Measurements from ENCODE around the gene EHD1.
A peak's percentile ranks its signal among the peaks of the same experiment; 100 is the strongest.

Gene EHD1

DNA sequence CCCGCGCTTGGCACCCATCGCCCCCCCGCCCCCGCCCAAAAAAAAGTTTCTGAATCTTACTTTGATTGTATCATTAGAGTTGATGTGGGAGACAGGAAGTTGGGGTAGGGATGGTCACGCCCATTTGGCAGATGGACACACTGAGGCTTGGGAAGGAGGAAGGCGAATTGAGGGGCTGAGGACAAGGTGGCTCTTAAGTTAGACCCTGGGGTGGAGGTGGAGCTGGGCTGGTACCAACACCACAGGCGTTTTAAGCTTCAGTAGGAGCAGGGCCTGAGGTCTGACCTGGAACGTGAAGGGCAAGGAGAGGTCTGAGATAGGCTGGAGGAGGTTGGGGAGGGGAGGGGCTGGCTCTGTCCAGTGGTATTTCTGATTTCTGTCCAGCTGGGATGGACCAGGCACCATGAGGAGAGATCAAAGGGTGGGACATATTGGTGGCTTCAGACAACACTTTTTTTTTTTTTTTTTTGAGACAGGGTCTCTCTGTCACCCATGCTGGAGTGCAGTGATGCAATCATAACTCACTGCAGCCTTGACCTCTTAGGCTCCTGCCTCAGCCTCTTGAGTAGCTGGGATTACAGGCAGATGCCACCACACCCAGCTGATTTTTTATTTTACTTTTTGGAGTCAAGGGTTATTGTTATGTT, 33.2 kb downstream of the EHD1 start:
- Histone ChIP-seq H3K27ac (ENCODE audit: insufficient read depth, low read length, poor library complexity, severe bottlenecking) (peak overlapping the region; percentile 20), H3K9me3 (ENCODE audit: control insufficient read depth, low read length) (no peaks in the 10 kb centered on the region), H3K27me3 (replicated peaks; ENCODE audit: control insufficient read depth, insufficient read depth, low read length, poor library complexity, severe bottlenecking) (no peaks in the 10 kb centered on the region), H3K36me3 (ENCODE audit: control insufficient read depth, insufficient read depth, low read length) (no peaks in the 10 kb centered on the region), H3K4me1 (ENCODE audit: control insufficient read depth, insufficient read depth, low read length, poor library complexity, severe bottlenecking) (peaks cover 27% of the 10 kb centered on the region), H3K4me3 (ENCODE audit: insufficient read depth, low read depth, low read length, poor library complexity, severe bottlenecking) (peak overlapping the region; percentile 42)
- DNase-seq = no peak

DNA sequence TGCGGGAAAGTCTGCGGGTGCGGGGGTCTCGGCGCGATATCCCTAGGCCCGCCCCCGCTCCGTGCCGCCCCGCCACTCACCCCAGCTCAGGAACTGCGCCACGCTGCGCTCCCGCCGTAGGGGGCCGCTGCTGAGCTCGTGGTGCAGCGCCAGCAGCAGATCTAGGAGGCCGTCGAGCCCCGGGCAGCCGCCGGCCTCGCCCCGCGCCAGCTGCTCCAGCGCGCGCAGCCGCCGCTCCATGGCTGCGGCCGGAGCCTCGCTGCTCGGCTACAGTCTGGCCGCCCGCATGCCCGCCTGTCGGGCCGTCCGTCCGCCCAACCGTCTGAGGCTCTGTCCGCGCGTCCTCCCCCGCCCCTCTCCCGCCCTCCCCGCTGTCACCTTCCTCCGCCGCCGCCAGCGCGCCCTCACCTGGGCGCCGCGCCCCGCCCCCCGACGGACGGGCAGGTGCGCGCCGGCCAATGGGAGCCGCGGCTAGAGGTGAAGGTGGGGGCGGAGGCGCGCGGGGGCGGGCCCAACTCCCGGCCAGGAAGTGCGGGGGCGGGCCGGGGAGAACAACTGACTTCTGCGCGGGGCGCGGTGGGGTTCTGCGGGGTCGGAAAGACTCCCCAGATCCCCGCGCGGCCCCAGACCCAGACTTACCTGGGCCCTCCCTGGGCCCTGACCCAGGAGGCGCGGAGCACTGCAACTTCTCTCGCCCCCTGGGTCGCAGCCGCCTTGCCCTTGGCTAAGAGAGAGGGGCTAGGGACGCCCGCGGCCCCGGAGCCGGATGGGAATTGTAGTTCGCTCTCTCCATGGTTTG, 33.9 kb downstream of the EHD1 start, which contains the start of gene CDC42BPG:
TSS of gene CDC42BPG (minus strand) at position 324 of the 799 bp plus-strand sequence. CDS start at position 240, 84 bp downstream.
- DNase-seq = peak; percentile 60 to 69 (median 64)
- peaks cover 21% of the 10 kb centered on the region for H3K4me1 ChIP-seq (ENCODE audit: control insufficient read depth, insufficient read depth, low read length, poor library complexity, severe bottlenecking)
- no peaks in the 10 kb centered on the region for H3K27me3 ChIP-seq (replicated peaks; ENCODE audit: control insufficient read depth, insufficient read depth, low read length, poor library complexity, severe bottlenecking)
- peak within 1 kb of the TSS; percentile 20 for H3K27ac ChIP-seq (ENCODE audit: insufficient read depth, low read length, poor library complexity, severe bottlenecking)
- H3K9me3 ChIP-seq (ENCODE audit: control insufficient read depth, low read length) = no peaks in the 10 kb centered on the region
- H3K4me3 ChIP-seq (ENCODE audit: insufficient read depth, low read depth, low read length, poor library complexity, severe bottlenecking) = peak within 1 kb of the TSS; percentile 42
- no peaks in the 10 kb centered on the region for H3K36me3 ChIP-seq (ENCODE audit: control insufficient read depth, insufficient read depth, low read length)

DNA sequence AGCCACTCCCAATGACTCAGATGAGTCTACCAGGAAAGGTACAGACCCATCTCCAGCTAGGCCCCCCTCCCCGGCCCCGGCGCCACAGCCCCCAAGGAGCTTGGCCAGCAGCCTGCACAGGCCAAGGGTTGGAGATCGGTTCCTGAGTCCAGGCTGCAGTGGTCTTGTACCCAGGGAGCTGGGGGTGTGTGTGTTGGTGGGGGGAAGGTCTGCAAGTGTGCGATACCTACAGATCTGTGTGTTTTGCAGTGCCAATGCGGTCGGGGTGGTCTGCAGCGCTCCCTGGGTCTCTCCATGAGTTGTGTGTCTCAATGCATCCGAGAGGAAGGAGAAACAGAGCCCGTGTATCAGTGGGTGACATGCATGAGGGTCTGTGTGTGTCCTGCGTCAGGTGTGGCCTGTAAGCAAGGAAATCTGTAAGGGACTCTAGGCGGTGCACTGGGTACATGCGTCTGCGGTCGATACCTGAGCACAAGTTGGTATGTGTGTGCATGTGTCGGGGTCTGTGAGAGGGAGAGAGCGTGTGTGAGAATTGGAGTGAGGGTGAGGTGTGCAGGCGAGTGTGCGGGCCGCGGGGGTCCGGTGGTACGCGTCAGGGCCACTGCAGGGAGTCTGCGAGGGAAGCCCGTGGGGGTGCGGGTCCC, 34.6 kb downstream of the EHD1 start:
- H3K36me3 ChIP-seq (ENCODE audit: control insufficient read depth, insufficient read depth, low read length) = peaks cover 3% of the 10 kb centered on the region
- peaks cover 16% of the 10 kb centered on the region for H3K4me1 ChIP-seq (ENCODE audit: control insufficient read depth, insufficient read depth, low read length, poor library complexity, severe bottlenecking)
- peak overlapping the region; percentile 41 for H3K4me3 ChIP-seq (ENCODE audit: insufficient read depth, low read depth, low read length, poor library complexity, severe bottlenecking)
- H3K27ac ChIP-seq (ENCODE audit: insufficient read depth, low read length, poor library complexity, severe bottlenecking) = no peak overlapping the region
- no peaks in the 10 kb centered on the region for H3K9me3 ChIP-seq (ENCODE audit: control insufficient read depth, low read length)
- no peaks in the 10 kb centered on the region for H3K27me3 ChIP-seq (replicated peaks; ENCODE audit: control insufficient read depth, insufficient read depth, low read length, poor library complexity, severe bottlenecking)
- DNase-seq = no peak

DNA sequence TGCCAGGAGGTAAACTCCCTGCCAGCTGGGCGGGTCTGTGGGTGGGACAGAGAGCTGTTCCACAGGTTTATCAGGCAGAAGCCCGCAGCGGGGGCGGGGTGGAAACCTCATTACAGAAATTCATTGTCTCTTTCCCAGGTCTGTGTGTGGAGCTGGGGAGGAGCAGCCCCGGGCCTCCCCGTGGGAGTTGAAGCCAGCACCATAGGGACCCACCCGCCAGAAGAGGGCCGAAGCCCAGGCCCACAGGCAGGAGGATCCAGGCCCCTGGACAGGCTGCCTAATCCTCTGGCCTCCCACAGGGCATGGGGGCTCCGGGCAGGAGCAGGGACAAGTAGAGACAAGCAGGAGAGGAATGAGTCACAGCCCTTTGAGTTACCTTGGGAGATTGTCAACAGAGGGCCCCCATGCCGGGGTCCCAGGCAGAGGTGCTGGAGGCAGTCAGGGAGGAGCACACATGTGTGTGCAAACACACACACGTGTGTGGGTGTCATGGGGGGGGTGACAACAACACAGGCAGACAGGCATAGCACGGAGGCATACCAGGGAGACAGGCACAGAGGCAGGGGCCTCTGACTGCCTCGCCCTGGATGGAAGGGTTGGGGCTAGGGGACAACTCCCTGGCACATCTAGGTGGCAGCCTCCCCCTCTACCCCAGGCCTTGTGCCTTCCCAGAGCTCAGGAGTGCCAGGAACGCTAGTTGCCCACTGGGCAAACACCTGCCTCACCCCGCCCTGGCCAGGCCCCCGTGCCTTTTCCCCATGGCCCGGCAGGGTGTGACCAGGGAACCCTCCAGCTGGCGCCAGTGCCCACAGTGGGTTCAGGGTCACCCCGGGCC, 35.4 kb downstream of the EHD1 start:
- Histone ChIP-seq H3K36me3 (ENCODE audit: control insufficient read depth, insufficient read depth, low read length) (peaks cover 6% of the 10 kb centered on the region), H3K4me1 (ENCODE audit: control insufficient read depth, insufficient read depth, low read length, poor library complexity, severe bottlenecking) (peaks cover 9% of the 10 kb centered on the region), H3K27ac (ENCODE audit: insufficient read depth, low read length, poor library complexity, severe bottlenecking) (no peak overlapping the region), H3K27me3 (replicated peaks; ENCODE audit: control insufficient read depth, insufficient read depth, low read length, poor library complexity, severe bottlenecking) (no peaks in the 10 kb centered on the region), H3K4me3 (ENCODE audit: insufficient read depth, low read depth, low read length, poor library complexity, severe bottlenecking) (no peak overlapping the region), H3K9me3 (ENCODE audit: control insufficient read depth, low read length) (no peaks in the 10 kb centered on the region)
- no peak for DNase-seq

DNA sequence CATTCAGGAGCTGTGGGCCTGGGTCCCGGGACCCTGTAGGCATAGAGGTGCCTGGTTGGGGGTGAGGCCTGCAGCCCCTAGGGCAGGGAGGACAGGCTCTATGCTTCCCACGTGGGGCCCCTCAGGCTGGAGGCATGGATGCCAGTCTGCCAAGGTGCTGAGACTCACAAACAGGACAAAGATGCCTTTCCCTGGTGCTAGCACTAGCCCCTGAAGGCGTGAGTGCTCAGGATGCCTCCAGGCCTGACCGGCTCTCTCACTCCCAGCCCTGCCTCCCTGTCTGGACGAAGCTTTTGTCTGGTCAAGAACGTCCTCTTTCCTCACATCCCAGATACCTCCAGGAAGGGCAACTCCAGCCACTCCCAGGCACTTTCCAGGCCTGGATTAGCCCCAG, 36.1 kb downstream of the EHD1 start:
- no peaks in the 10 kb centered on the region for H3K27me3 ChIP-seq (replicated peaks; ENCODE audit: control insufficient read depth, insufficient read depth, low read length, poor library complexity, severe bottlenecking)
- DNase-seq = no peak
- H3K9me3 ChIP-seq (ENCODE audit: control insufficient read depth, low read length) = no peaks in the 10 kb centered on the region
- H3K36me3 ChIP-seq (ENCODE audit: control insufficient read depth, insufficient read depth, low read length) = peaks cover 6% of the 10 kb centered on the region
- H3K4me1 ChIP-seq (ENCODE audit: control insufficient read depth, insufficient read depth, low read length, poor library complexity, severe bottlenecking) = peaks cover 5% of the 10 kb centered on the region
- H3K4me3 ChIP-seq (ENCODE audit: insufficient read depth, low read depth, low read length, poor library complexity, severe bottlenecking) = no peak overlapping the region
- no peak overlapping the region for H3K27ac ChIP-seq (ENCODE audit: insufficient read depth, low read length, poor library complexity, severe bottlenecking)

DNA sequence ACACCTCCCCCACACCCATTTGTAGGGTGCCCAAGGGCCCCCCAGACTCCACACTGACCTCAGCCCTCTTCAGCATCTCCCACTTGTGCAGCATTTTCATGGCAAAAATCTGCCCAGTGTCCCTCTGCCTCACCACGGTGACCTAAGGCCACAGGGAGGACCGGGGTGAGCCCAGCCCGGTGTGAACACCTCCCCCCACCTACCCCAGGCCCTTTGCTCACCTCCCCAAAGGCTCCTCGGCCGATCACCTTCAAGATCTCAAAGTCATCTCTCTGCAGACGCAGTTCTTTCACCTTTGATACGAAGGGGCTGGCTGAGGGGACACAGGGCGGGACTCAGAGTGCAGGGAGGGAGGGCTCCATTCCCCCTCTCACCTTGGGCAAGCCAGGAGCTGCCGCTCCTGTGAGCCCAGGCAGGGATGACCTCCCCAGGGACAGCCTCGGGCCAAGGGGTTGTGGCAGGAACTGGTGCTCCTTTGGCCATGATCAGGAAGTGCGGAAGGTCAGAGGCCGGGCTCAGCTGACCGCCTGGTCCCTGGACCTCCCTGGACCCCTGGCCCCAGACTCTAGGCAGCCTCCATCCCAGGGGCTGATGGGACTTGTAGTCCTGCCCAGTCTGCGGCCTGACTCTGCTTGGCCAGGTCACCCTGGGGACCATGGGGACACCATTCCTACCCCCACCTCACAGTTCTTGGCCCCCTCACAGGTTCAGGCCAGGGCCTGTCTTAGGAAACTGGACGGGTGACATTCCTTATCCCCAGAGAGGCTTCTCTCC, 36.6 kb downstream of the EHD1 start:
- Histone ChIP-seq H3K9me3 (ENCODE audit: control insufficient read depth, low read length) (no peaks in the 10 kb centered on the region), H3K36me3 (ENCODE audit: control insufficient read depth, insufficient read depth, low read length) (peaks cover 6% of the 10 kb centered on the region), H3K4me1 (ENCODE audit: control insufficient read depth, insufficient read depth, low read length, poor library complexity, severe bottlenecking) (peaks cover 2% of the 10 kb centered on the region), H3K27me3 (replicated peaks; ENCODE audit: control insufficient read depth, insufficient read depth, low read length, poor library complexity, severe bottlenecking) (no peaks in the 10 kb centered on the region), H3K4me3 (ENCODE audit: insufficient read depth, low read depth, low read length, poor library complexity, severe bottlenecking) (no peak overlapping the region), H3K27ac (ENCODE audit: insufficient read depth, low read length, poor library complexity, severe bottlenecking) (no peak overlapping the region)
- no peak for DNase-seq

DNA sequence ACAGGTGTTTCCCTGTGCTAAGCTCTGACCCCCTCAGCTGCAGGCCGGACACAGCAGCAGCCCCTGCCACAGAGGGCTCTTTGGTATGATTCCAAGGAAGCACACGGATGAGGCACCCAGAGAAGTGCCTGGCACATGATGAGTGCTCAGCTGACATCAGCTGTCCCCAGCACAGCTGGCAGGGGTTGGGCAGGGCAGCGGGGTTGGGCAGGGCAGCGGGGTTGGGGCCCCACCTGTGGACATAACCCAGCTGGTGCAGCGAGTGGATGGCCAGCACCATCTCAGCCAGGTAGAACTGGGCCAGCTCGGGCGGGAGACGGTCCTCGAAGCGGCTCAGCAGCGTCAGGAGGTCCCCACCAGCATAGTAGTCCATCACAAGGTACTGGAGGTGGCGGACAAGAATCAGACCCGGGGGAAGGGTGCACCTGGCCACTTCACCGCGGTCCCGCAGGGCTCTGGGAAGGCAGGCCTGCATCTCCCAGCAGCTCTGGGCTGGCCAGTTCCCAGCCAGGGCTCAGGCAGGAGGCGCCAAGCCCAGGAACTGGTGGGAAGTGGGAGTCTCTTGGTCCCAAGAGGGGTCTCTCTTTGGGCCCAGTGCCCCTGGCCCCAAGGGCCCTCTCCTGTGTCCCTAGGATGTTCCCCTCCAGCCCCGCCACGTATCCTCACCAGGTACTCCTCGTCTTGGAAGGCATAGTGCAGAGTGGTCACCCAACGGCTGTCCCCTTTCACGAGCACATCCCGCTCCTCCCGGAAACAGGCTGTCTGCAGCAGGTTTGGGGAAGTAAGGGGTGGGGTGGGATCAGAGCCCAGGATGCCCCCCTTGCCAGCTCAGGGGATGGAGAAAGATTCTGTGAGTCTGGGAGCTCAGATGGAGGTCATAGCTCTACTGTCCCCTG, 38.3 kb downstream of the EHD1 start:
- H3K4me3 ChIP-seq (ENCODE audit: insufficient read depth, low read depth, low read length, poor library complexity, severe bottlenecking) = no peak overlapping the region
- no peak for DNase-seq
- H3K36me3 ChIP-seq (ENCODE audit: control insufficient read depth, insufficient read depth, low read length) = peaks cover 6% of the 10 kb centered on the region
- no peaks in the 10 kb centered on the region for H3K9me3 ChIP-seq (ENCODE audit: control insufficient read depth, low read length)
- peaks cover 2% of the 10 kb centered on the region for H3K4me1 ChIP-seq (ENCODE audit: control insufficient read depth, insufficient read depth, low read length, poor library complexity, severe bottlenecking)
- H3K27ac ChIP-seq (ENCODE audit: insufficient read depth, low read length, poor library complexity, severe bottlenecking) = no peak overlapping the region
- no peaks in the 10 kb centered on the region for H3K27me3 ChIP-seq (replicated peaks; ENCODE audit: control insufficient read depth, insufficient read depth, low read length, poor library complexity, severe bottlenecking)

DNA sequence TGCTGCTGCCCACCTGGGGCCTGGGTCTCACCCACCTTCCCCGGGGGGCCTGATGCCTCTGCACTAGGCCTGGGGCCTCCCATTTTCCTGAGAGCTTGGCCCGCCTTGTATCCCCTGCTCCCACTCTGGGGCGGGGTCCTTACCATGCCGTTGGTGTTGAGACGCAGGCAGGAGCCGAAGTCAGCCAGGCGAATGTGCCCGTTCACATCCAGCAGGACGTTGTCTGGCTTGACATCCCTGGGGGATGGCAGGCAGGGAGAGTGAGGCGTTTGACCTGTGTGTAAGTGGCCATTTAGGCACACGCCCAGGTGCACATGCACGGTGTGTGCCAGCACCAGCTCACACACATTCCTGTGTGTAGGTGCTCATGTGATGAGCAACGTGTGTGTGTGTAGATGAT, 39.1 kb downstream of the EHD1 start:
- H3K4me1 ChIP-seq (ENCODE audit: control insufficient read depth, insufficient read depth, low read length, poor library complexity, severe bottlenecking) = no peaks in the 10 kb centered on the region
- H3K4me3 ChIP-seq (ENCODE audit: insufficient read depth, low read depth, low read length, poor library complexity, severe bottlenecking) = no peak overlapping the region
- H3K27me3 ChIP-seq (replicated peaks; ENCODE audit: control insufficient read depth, insufficient read depth, low read length, poor library complexity, severe bottlenecking) = no peaks in the 10 kb centered on the region
- no peak for DNase-seq
- no peaks in the 10 kb centered on the region for H3K9me3 ChIP-seq (ENCODE audit: control insufficient read depth, low read length)
- H3K27ac ChIP-seq (ENCODE audit: insufficient read depth, low read length, poor library complexity, severe bottlenecking) = no peak overlapping the region
- peaks cover 6% of the 10 kb centered on the region for H3K36me3 ChIP-seq (ENCODE audit: control insufficient read depth, insufficient read depth, low read length)

Data from effector memory CD4-positive, alpha-beta T cell (primary cell).